HG03280 (cell line): Measurements from ENCODE around the gene CYYR1.

Source experiments
- ATAC-seq: cut with Tn5 transposase; IDR thresholded peaks from one replicate; pipeline ENCODE4 v1.9.1; 2021; ENCODE audit warnings: mild to moderate bottlenecking, moderate library complexity; ENCODE audit not compliant: unreplicated experiment

Gene CYYR1

DNA sequence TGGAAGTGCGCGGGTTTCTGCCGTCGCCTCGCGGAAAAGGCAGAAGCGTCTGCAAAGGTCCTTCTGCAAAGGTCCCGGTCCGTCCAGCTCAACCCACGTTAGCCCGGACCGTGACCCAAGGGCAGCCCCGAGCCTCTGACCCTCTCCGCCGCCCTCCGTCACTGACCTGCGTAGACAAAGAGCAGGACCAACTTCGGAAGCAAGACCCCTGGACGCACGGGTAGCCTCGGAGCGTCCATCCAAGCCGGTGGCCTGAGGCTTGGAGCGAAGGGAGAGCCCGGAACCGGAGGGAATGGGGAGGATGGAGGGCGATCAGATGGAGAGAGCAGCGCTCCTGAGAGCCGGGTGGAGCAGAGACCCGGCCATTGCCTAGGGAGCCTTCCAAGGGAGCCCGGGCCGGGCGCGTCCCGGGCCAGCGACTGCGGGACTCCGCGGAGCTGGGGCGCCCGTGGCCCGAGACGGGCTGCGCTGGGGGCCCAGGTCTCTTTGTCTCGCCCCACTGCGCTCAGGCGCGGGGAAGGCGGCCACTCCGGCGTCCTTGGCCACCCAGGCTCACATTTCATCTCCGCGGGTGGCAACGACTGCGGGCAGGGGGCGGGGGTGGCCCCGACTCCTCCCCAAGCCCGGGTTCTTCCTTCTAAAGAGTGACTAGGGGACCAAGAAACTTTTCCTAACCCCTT is at the start of gene CYYR1:
Gene CYYR1 (minus strand): TSS at position 585 of the 680 bp plus-strand sequence. CDS start 346 bp downstream, at position 239.
- no peak for ATAC-seq

DNA sequence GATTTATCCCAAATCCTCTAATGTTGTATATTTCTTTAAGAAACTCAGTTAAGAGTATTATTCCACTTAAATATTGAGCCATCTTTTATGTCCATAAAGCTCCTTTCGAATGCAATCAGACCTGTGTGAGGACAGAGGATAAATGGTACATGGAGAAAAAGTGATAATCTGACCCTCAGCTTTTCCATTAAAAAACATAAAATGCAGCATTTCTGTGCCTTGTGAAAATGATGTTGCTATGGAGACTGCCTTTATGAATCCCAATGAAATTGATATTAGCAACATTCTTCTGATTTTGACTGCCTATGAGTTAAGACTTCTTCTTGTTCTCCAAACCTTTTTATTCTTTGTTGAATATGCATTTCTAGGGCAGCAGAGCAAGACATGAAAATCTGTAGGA is 44.1 kb upstream of the CYYR1 start:
- no peak for ATAC-seq

DNA sequence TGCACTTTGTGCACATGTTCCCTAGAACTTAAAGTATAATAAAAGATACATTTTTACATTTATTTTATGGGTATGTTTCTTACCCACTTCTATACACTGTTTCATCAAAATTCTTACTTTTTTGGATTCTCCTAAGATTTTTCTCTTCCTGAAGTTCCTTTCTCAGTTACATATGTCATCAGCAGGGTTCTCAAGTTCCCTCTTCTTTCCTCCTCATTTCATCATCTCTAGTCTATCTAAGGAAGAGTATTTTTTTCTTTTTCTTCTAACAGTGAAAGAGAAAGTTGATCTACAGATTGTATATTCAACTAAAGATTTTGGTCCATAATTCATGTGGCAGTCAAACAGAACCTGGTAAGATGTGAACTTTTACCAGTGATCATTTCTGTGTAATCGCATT is 41.2 kb upstream of the CYYR1 start:
- no peak for ATAC-seq

DNA sequence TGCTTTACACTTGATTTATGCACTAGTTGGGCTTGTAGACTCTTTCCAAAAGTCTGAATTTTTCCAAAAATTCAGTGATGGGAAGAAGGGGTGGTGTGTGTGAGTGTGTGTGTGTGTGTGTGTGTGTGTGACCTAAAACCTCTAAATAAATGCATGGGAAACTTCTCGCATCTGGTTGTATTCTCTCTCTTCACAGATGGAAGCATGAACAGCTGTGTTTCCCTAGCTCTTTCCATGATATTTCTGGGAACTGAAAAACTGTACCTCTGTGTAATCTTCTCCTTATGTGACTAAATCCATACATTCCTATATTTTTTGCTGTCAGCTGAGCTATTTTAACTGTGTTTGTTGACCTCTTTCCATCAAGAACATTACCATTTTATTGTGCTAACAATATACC is 26.2 kb upstream of the CYYR1 start:
- ATAC-seq, result no peak

DNA sequence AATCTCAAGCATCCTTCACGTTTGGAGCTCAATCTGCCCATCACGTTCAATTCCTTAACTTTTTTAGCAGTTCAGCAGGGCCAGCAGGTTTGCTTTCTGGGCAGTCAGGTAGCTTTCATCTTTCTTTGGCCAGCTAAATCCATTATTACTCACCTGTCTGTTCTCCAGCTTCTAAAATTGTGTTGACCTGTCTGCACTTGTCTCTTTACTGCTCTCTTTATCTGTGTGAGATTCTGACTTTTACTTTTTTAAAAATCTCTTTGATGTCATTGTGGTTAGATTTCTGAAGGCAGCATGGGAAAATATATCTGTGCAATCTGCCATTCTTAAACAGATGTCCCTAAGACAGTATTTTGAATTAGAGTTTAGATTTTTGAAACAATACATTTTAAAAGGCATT is 24.9 kb upstream of the CYYR1 start:
- no peak for ATAC-seq

DNA sequence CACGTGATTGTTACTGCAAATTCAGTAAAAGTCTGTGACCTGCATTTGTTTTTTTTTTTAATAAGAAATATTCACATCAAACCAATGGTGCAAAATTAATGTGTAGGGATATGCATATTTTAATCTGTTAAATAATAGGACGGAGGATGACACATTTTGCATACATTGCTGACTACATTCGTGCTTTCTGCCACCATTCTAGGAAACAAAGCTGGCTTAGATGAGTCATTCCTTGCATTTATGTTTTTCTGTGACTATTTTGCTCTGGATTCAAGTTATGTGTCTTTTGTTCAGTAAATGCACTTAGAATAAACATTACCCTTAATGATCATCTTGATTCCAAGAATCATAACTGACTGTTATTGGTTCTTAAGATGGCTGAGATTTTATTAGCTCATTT is 23.9 kb upstream of the CYYR1 start:
- no peak for ATAC-seq

DNA sequence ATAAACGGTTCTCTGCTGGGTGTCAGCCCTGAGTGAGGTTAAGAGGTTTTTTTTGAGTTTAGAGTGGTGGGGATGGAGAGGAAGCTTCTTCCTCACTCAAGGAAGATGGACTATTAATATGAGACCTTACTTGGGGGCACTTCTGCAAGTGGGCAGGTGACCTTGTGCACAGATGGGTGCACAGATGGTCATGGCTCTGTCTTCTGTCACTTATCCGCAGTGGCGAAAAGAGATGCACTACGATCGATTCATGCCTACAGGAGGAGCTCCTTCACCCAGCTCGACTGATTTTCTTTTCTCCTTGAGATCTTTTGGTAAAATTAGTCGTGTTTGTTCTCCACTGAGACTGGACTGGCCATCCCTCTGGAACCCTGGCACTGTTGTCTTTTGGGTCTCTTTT is 22.9 kb upstream of the CYYR1 start:
- ATAC-seq, result no peak

DNA sequence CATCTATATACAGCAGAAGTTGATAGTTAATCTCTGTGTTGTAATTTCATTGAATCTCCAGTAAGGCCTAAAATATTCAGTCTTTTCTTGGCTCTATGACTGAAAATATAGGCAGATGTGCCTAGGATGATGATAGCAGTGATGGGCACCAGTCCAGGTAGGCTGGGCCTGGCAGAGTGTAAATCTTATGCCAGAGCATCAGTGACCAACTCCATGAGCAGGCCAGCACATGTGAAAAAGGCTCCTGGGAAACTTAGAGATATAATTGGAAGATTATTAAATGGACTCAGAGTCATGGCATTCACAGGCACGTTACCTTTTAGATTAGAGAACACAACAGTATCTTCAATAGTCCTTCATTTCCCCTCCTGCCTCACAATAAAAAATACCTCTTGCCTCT is 20.7 kb upstream of the CYYR1 start:
- no peak for ATAC-seq

DNA sequence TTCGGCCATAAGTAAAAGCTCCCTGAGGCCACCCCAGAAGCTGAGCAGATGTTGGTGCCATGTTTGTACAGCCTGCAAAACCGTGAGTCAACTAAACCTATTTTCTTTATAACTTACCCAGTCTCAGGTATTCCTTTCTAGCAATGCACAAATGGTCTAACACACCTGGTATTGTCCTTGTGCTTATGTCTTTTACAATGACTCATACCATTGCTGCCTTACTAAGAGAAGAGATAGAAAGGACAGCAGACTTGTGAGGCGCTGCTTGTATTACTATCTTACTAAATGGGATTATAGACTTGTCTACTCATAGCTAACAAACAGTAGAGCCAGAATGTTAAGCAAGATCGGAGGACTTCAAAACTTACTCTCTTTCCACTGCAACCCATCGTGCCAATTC is 18.5 kb upstream of the CYYR1 start:
- ATAC-seq, result no peak

DNA sequence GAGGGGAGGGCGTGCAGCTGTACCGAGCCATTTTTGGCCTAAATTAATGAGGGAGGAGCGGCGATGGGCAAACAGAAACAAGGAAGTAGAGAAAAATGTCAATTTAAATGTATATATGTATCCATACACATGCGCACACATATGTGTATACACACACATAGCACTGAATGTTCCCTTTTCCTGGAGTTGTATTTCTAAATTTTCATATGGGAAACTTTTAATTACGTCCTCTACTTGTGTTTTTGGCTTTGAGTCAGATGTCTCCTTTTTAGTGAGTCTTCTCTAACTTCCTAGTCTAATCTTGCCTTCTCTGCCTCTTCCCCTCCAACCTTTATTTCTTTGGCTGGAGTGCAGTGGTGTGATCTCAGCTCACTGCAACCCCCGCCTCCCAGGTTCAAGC is 15.4 kb upstream of the CYYR1 start:
- no peak for ATAC-seq

DNA sequence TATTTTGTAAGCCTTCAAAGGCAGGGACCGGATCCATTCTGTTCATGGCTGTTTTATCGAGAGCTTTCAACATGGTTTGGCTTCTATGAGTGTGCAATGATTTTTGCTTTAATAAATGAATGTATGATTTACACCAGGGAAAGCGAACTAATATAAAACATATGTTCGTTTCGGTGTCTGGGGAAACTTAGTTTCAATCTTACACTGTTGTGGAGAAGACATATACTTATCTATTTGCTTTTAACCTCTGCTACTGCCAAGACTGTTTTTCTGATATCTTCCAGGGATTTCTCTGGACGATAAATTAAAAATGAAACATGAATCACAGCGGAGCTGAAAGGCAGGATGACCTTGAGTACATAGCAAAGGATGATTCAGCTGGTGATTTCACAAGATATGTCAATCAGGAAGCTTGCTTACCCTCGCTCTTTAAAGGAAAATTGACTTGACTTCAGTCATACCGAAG is 14.7 kb upstream of the CYYR1 start:
- ATAC-seq, result no peak

DNA sequence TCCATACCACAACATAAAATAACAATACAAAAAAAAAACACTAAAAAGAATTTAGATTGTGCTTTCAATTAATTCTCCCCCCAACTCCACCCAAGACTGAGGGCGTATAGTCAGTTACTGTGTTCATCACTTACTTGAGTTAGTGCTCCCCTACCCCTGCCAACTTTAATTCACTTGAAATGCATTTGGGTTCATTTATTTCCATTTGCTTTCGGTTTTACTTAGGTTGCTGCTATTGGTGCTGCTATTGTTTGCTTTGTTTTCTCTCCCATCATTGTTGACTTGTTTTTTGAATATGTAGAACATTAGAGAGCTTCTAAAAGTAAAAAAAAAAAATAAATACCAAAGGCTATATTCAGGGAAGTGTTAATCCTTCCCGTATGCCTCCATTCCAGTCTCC is 10.7 kb upstream of the CYYR1 start:
- ATAC-seq, result no peak

DNA sequence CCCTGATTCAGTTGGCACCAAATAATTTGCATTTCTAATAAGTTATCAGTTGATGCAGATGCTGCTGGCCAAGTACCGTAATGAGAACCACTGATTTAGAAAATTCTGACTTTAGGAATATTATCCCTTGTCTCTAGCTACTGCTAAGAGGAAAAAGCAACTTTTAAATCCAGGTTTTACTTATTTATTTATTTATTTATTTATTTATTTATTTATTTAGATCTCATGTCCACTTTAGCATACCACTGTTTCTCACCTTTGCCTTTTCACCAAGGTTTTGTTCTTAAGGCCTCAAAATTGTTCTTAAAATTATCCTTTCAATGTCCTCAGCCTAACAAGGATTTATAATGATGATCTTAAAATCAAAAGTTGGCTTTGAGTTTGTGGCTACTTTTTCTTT is 8.7 kb upstream of the CYYR1 start:
- ATAC-seq, result no peak

DNA sequence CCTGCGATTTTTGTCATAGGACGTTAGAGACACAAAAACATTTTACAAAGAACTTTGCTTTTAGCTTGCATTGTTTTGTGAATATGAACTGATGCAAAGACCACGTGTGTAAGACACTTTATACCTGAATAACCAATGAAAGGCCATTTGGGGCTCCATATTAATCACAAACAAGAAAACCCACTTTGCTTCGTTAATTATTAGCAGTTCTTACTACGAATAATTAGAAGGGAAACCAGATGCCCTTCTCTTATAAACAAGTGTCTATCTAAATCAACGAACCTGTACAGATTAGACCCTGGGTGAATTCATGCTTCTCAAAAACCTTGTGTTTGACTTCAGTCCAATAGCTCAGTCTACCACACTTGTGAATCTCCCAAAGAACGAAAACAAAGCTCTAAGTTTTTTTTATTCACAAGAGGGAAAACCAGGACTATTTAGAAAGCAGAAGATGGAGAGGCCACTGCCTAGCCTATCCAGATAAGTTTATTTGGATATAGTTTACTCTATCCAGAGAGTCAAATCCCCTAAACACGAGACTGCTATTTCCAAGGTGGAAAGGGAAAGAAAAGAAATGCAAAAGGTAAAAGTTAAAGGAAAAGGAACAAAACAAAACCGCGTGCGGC is 897 bp downstream of the CYYR1 start:
- ATAC-seq, result no peak

DNA sequence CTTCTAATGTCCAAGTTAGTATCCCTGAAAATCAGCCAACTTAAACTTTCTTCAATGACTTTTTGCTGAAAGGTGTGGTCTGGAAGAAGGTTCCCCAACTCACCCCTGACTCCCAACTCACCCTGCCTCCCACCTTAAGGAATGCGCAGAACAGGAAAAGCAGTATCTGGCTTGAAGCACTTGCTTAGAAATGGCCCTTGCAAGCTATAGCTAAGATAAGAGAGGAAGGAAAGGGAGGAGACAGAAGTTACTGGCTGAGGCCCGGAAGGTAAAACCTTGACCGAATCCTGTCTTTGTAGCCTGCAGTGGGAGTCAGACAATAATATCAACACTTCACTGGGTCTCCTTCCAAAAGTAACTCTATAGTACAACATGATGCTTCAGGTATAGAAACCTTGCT is 2.9 kb downstream of the CYYR1 start:
- no peak for ATAC-seq

DNA sequence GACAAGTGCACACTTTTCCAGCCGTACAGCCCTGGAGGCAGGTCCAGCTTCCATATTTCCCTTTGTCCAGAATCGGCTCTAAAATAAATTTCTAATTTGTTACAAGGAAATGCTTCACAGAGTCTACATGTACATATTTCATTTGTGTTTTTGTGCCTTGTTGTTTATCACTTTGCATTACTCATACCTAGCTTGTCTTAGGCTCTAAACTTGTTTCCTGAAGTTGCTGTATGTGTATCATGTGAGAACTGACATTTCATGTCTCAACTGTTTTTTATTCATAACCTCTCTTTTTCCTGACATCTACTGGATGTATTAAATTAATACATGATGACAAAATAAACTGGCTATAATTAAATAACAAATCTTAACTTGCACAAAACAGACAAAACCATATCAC is 7.5 kb downstream of the CYYR1 start:
- ATAC-seq, result no peak

DNA sequence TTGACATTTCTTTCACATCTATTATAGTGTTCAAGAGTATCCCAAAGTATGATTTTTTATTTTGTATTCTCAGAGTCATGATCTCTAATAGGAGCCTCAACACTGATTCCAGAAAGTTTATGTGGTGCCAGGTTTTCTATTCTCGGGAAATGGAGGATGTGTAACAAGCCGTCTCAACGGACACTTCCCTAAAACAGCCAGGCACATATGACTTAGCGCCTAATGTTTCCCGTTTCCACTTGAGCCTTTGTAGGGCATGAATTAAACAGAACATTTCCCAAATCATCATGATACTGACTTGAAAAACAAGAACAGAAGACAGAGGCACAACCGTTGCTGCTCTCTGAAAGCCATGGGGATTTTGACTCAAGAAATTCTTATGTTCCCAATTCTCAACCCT is 8.0 kb downstream of the CYYR1 start:
- ATAC-seq, result no peak

DNA sequence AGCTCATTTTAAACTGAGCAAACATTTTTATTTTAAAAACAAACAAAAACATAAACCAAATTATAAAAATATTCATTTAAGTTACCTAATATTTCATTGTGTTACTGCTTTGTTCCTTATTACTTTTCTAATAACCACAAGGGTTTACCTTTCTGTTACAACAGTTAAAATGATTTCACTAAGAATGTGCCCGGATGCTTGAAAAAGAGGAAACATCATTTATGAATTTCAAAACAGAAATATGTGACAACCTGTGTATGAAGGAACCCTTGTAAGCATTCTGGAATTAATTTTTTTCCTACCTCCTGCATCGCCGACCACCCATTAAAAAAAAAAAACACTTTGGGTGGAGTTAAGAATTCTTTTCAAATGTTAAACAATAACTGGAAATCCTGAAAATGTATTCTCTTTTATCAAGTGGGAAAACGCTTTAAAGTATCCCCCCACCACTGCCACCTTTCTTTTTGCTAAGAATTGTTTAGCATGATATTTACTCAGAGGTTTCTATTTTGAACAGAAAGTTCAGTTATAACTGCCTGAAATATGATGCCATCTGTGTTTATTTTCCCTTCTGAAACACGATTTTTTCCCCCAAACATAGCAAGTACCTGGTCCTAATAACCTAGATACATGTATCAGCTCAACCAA is 9.1 kb downstream of the CYYR1 start:
- ATAC-seq, result no peak

DNA sequence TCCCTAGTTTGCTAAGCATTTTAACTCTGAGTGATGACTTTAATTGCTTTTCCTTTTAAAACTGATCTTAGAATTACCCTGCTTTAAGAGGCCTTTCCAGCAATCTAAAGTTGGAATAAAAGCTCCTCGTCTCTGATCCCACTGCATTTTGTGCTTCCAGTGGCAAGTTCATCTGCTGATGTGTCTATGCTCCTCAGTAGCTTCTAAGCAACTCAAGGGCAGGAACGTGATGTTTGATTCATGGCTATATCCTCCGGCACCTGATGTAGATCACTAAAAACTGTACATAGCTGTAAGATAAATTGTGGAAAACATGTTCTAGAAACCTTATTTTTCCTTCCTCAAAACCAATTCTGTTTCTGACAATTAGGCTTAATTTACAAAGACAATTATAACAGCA is 12.5 kb downstream of the CYYR1 start:
- ATAC-seq, result no peak

DNA sequence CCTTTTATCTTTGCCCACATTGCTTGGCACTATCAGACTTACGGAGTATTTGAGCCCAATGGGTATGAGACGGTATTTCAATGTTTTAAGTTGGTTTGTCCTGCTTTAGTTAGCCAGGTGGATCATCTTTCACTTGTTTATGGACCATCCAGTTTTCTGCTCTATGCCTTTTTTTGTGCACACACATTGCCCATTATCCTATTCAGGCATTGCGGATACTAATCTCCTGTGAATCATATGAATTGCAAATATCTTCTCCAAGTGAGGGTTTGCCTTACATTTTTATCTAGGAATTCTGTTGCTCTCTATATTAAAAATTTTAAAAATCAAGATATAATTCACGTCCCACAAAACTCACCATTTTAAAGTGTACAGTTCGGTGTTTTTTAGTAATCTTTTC is 14.0 kb downstream of the CYYR1 start:
- no peak for ATAC-seq

DNA sequence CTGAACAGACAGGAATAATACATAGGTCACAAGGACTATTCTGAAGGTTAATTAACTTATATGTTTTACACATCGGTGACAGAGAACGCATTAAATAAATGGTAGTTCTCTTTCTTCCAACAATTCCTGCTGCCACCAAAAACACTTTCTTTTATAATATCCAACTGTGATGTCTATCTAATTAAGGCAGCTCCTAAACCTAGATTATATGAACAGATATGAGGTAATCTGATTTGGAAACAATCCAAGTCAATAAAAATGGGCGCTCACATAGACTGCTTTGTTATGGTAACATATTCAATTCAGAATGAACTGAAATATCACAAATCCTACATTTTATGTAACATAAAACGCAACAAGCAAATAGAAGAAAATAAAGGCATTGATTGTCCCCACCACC is 16.0 kb downstream of the CYYR1 start:
- ATAC-seq, result no peak

DNA sequence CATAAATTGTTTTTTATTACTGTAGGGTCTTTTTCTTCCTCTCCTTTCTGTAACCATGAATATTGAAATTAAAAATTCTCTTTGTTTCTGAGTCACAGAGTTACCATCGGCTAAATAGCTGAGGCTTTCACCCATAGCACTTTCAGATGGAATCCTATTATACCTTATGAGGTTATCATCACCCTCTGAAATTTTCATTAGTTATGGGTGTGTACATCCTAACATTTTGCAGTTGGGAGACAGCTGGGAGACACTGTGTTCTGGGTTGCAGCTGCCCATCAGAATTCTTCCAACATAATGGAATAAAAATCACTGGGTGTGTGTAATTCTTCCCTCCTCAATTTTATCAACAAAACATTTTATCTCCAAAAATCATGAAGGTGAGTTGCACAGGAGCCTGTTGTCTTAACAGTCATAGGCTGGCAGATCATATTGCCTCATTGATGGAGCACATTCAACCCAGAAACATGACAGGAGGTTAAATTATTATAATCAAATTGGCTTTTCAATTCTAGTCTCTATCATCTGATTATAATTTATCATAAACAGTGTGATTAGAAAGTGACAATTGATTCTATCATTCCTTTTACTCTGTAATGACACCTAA is 17.4 kb downstream of the CYYR1 start:
- no peak for ATAC-seq
